Trophoblast cell (in vitro differentiated cells and primary cell): ENCODE results near the gene ACAP3.

Source experiments
- DNase-seq, 2 donors: peaks; one replicate each; pipeline ENCODE4 v3.0.0-alpha.2; 2016
- H2AFZ ChIP-seq: 2 replicates; pipeline ENCODE4 v1.6.1; 2013; ENCODE audit warnings: low read length, moderate library complexity, mild to moderate bottlenecking; ENCODE audit not compliant: insufficient read depth, poor library complexity
- H2AK5ac ChIP-seq: 2 replicates; pipeline ENCODE4 v1.6.1; 2013; ENCODE audit warnings: mild to moderate bottlenecking, low read length
- H2BK120ac ChIP-seq: 2 replicates; pipeline ENCODE4 v1.6.1; 2013; ENCODE audit warnings: low read length, mild to moderate bottlenecking, moderate library complexity; ENCODE audit not compliant: insufficient read depth, poor library complexity
- H2BK12ac ChIP-seq: 2 replicates; pipeline ENCODE4 v1.6.1; 2013; ENCODE audit warnings: mild to moderate bottlenecking, low read length, moderate library complexity
- H2BK5ac ChIP-seq: 2 replicates; pipeline ENCODE4 v1.6.1; 2013; ENCODE audit warnings: low read length, low read depth, moderate library complexity, mild to moderate bottlenecking; ENCODE audit not compliant: poor library complexity
- H3K14ac ChIP-seq: 2 replicates; pipeline ENCODE4 v1.6.1; 2013; ENCODE audit warnings: mild to moderate bottlenecking, low read length
- H3K18ac ChIP-seq: 2 replicates; pipeline ENCODE4 v1.6.1; 2013; ENCODE audit warnings: mild to moderate bottlenecking, low read length
- H3K23ac ChIP-seq: 2 replicates; pipeline ENCODE4 v1.6.1; 2013; ENCODE audit warnings: low read length
- H3K27ac ChIP-seq: 2 replicates; pipeline ENCODE4 v1.5.1; 2013; ENCODE audit warnings: low read depth, mild to moderate bottlenecking, inconsistent platforms, low read length, moderate library complexity
- H3K27me3 ChIP-seq: 2 replicates; pipeline ENCODE4 v1.6.1; 2013; ENCODE audit warnings: inconsistent platforms, mild to moderate bottlenecking, low read length, moderate library complexity; ENCODE audit not compliant: insufficient read depth
- H3K36me3 ChIP-seq, 2 experiments: 1 replicate in 1 of 2; 2 replicates in 1 of 2; pipeline ENCODE4 v1.6.1; 2013; ENCODE audit warnings: low read length in 2 of 2, mild to moderate bottlenecking in 2 of 2, moderate library complexity in 1 of 2; ENCODE audit not compliant: insufficient read depth in 2 of 2, control insufficient read depth in 1 of 2
- H3K4ac ChIP-seq: 2 replicates; pipeline ENCODE4 v1.6.1; 2013; ENCODE audit warnings: low read depth, mild to moderate bottlenecking, low read length, moderate library complexity
- H3K4me1 ChIP-seq, 2 experiments: 1 replicate in 1 of 2; 2 replicates in 1 of 2; pipeline ENCODE4 v1.6.1; 2013; ENCODE audit warnings: low read length in 2 of 2, mild to moderate bottlenecking in 2 of 2, moderate library complexity in 1 of 2; ENCODE audit not compliant: insufficient read depth in 2 of 2, control insufficient read depth in 1 of 2
- H3K4me2 ChIP-seq: 2 replicates; pipeline ENCODE4 v1.6.1; 2013; ENCODE audit warnings: inconsistent platforms, mild to moderate bottlenecking, low read length, moderate library complexity
- H3K4me3 ChIP-seq: 2 replicates; pipeline ENCODE4 v1.5.1; 2013; ENCODE audit warnings: mild to moderate bottlenecking, low read depth, low read length, inconsistent platforms
- H3K79me1 ChIP-seq: one replicate; pipeline ENCODE4 v1.6.1; 2013; ENCODE audit warnings: low read length
- H3K79me2 ChIP-seq: 2 replicates; pipeline ENCODE4 v1.6.1; 2013; ENCODE audit warnings: low read length, mild to moderate bottlenecking; ENCODE audit not compliant: control insufficient read depth, insufficient read depth, poor library complexity
- H3K9ac ChIP-seq: 2 replicates; pipeline ENCODE4 v1.6.1; 2013; ENCODE audit warnings: mild to moderate bottlenecking, low read length
- H3K9me3 ChIP-seq: 2 replicates; pipeline ENCODE4 v1.6.1; 2013; ENCODE audit warnings: low read depth, mild to moderate bottlenecking, control low read depth, inconsistent platforms, low read length; ENCODE audit not compliant: insufficient read depth
- H4K12ac ChIP-seq: 2 replicates; pipeline ENCODE4 v1.6.1; 2013; ENCODE audit warnings: low read depth, mild to moderate bottlenecking, low read length, moderate library complexity
- H4K8ac ChIP-seq: 2 replicates; pipeline ENCODE4 v1.6.1; 2013; ENCODE audit warnings: low read depth, mild to moderate bottlenecking, low read length, moderate library complexity
- H4K91ac ChIP-seq: one replicate; pipeline ENCODE4 v1.6.1; 2013; ENCODE audit warnings: low read depth, mild to moderate bottlenecking, low read length, moderate library complexity
- WGBS: extraction: QIAGEN DNeasy Blood & Tissue Kit; methylation state at CpG from one replicate; pipeline ENCODE4 v1.1.7; 2013; ENCODE audit warnings: missing lambda C conversion rate; ENCODE audit not compliant: insufficient read length, insufficient coverage; ENCODE audit errors: extremely low coverage; 5-methylcytosine and 5-hydroxymethylcytosine counted together

The ACAP3 gene

DNA sequence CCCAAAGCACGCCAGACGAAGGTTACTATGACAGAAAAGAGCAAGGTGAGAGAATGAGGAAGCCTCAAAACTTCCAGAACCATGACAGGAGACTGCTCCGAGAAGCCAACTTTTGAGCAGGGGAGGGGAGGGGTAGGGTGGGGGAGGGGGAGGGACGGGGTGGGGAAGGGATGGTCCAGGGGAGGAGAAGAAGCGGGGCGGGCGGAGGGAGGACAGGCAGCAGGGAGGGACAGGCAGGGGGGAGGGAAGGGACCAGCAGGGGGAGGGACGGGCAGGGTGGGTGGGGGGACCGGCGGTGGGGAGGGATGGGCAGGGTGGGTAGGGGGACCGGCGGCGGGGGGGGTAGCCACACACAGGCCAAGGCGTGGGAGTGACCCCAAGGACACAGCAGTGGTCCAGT lies 14.7 kb upstream of the ACAP3 start:
- peaks cover 3% of the 10 kb centered on the region for H3K9me3 ChIP-seq
- H3K4me2 ChIP-seq: no peak overlapping the region
- H3K4me3 ChIP-seq: no peak overlapping the region
- H3K4me1 ChIP-seq: peaks cover 12 to 16% of the 10 kb centered on the region in 2 experiments
- H3K79me2 ChIP-seq: peaks cover 26% of the 10 kb centered on the region
- no peak overlapping the region for H4K91ac ChIP-seq
- H3K23ac ChIP-seq: no peak overlapping the region
- no peak overlapping the region for H2AK5ac ChIP-seq
- H2BK5ac ChIP-seq: no peak overlapping the region
- H4K8ac ChIP-seq: no peak overlapping the region
- no peak for DNase-seq
- H3K9ac ChIP-seq: no peak overlapping the region
- H3K14ac ChIP-seq: no peak overlapping the region
- H3K18ac ChIP-seq: no peak overlapping the region
- H2BK120ac ChIP-seq: no peak overlapping the region
- peak overlapping the region; percentile 21 for H3K4ac ChIP-seq
- no peak overlapping the region for H3K27ac ChIP-seq
- no peak overlapping the region for H4K12ac ChIP-seq
- H2BK12ac ChIP-seq: no peak overlapping the region
- peaks cover 38 to 40% of the 10 kb centered on the region in 2 experiments for H3K36me3 ChIP-seq
- H3K79me1 ChIP-seq: peaks cover 9% of the 10 kb centered on the region
- H3K27me3 ChIP-seq: no peaks in the 10 kb centered on the region
- no CpG with 5 or more reads among the region's 14 CpGs for WGBS
- H2AFZ ChIP-seq: no peak overlapping the region

DNA sequence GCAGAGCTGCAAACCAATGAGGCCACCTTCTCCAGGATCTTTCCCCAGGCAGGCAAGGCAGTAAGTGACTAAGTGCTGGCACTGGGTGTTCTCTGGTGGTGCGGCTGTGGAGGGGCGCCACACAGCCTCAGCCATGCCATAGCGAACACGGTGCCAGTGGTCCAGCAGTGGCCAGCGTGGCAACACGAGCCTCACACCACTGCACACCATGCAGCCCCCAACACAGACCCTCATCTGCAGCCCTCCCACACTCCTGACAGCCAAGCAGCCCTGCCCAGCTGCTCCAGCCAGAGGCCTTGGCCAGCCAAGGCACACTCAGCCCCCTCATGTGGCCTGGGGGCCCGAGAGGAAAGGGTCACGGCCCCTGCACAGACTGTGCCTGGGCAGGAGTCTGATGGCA lies 13.7 kb upstream of the ACAP3 start:
- Histone ChIP-seq H2AFZ (no peak overlapping the region), H3K4me1 (peaks cover 12 to 16% of the 10 kb centered on the region in 2 experiments), H2BK5ac (no peak overlapping the region), H3K9me3 (peaks cover 3% of the 10 kb centered on the region), H2BK120ac (no peak overlapping the region), H3K4me3 (no peak overlapping the region), H4K8ac (no peak overlapping the region), H3K18ac (no peak overlapping the region), H2BK12ac (no peak overlapping the region), H4K12ac (no peak overlapping the region), H3K4me2 (no peak overlapping the region), H3K9ac (no peak overlapping the region), H3K4ac (peak overlapping the region; percentile 16), H3K23ac (no peak overlapping the region), H2AK5ac (no peak overlapping the region), H3K14ac (no peak overlapping the region), H3K79me1 (peaks cover 9% of the 10 kb centered on the region), H3K27me3 (no peaks in the 10 kb centered on the region), H3K36me3 (peaks cover 33 to 35% of the 10 kb centered on the region in 2 experiments), H3K27ac (no peak overlapping the region), H4K91ac (no peak overlapping the region), H3K79me2 (peaks cover 26% of the 10 kb centered on the region)
- DNase-seq: no peak
- WGBS: no CpG with 5 or more reads among the region's 8 CpGs

DNA sequence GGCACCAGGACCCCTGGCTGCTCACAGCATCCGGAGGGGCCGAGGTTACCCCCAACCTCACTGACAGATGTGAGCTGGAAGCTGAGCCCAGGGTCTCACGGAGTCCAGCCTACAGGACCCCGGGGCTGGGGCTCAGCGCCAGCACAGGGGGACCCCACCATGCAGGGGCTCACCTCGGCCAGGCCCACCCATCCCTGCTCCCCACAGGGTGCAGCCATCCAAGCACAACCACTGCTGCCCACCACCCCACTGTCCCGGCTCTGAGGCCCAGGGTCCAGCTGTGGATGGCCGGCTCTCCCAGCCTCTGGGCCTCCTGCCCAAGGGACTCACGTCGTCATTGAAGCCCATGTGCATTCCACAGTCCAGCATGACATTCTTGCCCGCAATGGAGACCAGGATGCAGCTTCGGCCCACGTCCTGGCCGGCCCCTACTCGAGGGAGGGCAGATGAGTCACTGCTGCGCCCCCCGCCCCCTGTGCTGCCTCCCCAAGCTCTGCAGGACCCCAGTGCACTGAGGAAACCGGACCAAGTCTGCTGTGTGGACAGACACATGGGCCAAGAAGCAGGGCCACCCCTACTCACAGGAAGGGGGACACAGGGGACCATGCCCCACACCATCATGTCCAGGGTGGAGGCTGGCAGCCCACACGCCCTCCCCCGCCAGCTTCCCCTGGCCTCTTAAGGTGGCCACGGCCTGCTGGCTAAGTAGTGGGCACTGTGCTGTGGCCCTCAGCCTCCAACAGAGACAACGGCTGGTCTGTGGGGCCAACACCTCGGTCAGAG lies 13.1 kb upstream of the ACAP3 start:
- Histone ChIP-seq H3K9ac (no peak overlapping the region), H3K79me2 (peaks cover 26% of the 10 kb centered on the region), H4K91ac (no peak overlapping the region), H3K27me3 (no peaks in the 10 kb centered on the region), H3K36me3 (peaks cover 35 to 36% of the 10 kb centered on the region in 2 experiments), H3K4me3 (no peak overlapping the region), H3K4me1 (peaks cover 12 to 14% of the 10 kb centered on the region in 2 experiments), H3K14ac (no peak overlapping the region), H2BK12ac (no peak overlapping the region), H2AFZ (no peak overlapping the region), H3K9me3 (peaks cover 3% of the 10 kb centered on the region), H4K8ac (no peak overlapping the region), H3K79me1 (peaks cover 9% of the 10 kb centered on the region), H2BK5ac (no peak overlapping the region), H2BK120ac (no peak overlapping the region), H3K4me2 (no peak overlapping the region), H2AK5ac (no peak overlapping the region), H3K27ac (no peak overlapping the region), H3K18ac (no peak overlapping the region), H3K4ac (peak overlapping the region; percentile 43), H4K12ac (no peak overlapping the region), H3K23ac (no peak overlapping the region)
- no CpG with 5 or more reads among the region's 23 CpGs for WGBS
- DNase-seq: no peak

DNA sequence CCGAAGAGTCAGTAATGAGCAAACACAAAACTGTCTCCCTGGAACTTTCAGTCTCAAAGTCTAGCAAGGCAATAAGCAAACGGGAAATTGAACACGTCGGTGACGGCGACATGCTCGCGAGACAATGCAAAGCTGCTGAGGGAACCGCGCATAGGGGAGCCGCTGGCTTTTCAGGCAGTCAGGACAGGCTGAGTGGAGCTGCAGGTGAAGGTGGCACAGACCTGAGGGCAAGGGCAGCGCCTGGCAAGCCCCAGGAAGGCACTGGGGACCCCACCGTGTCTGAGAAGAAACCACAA lies 11.9 kb upstream of the ACAP3 start:
- Histone ChIP-seq H3K79me1 (peaks cover 4% of the 10 kb centered on the region), H3K9me3 (no peaks in the 10 kb centered on the region), H3K9ac (no peak overlapping the region), H2AFZ (no peak overlapping the region), H3K4me2 (no peak overlapping the region), H4K12ac (no peak overlapping the region), H3K27ac (no peak overlapping the region), H3K18ac (no peak overlapping the region), H3K4me3 (no peak overlapping the region), H3K23ac (no peak overlapping the region), H3K36me3 (peaks cover 44 to 45% of the 10 kb centered on the region in 2 experiments), H3K79me2 (peaks cover 17% of the 10 kb centered on the region), H4K8ac (no peak overlapping the region), H2BK120ac (no peak overlapping the region), H3K4me1 (peaks cover 2 to 6% of the 10 kb centered on the region in 2 experiments), H3K14ac (no peak overlapping the region), H2BK5ac (no peak overlapping the region), H3K4ac (no peak overlapping the region), H2BK12ac (no peak overlapping the region), H4K91ac (no peak overlapping the region), H3K27me3 (no peaks in the 10 kb centered on the region), H2AK5ac (no peak overlapping the region)
- WGBS: no CpG with 5 or more reads among the region's 13 CpGs
- DNase-seq: no peak
